AG04449 (cell line): ENCODE measurements around the gene ACO1.

Source experiments
- CTCF ChIA-PET: fragments of 350-600 bp; formaldehyde crosslinking; extraction: SDS; loops from one replicate; lab custom pipeline; 2021; ENCODE audit warnings: antibody characterized with exemption; lab: Yijun Ruan, JAX
- POLR2A ChIA-PET: fragments of 400-600, 350-600 bp; formaldehyde crosslinking; extraction: SDS; loops from one replicate; lab custom pipeline; 2020; ENCODE audit warnings: antibody characterized with exemption, inconsistent platforms; lab: Yijun Ruan, JAX
- DNase-seq: peaks from one replicate; pipeline ENCODE4 v3.0.0-alpha.2; 2010; ENCODE audit warnings: low read depth, low spot score
- H3K4me3 ChIP-seq: 2 replicates; pipeline ENCODE4 v1.5.1; 2011; ENCODE audit warnings: low read depth, mild to moderate bottlenecking, control low read depth, low read length
- CTCF ChIP-seq: IDR thresholded peaks from one replicate; pipeline ENCODE4 v1.5.1; 2011; ENCODE audit warnings: mild to moderate bottlenecking, moderate library complexity, low read length, control low read depth, inconsistent platforms; ENCODE audit not compliant: insufficient read depth; ENCODE audit errors: missing control alignments

The ACO1 gene

GRCh38 chr9:32486839-32487562 is 102.6 kb downstream of the ACO1 start:
- ChIA-PET POLR2A (no interaction called here), CTCF (interaction anchor here (1.3 kb wide), 2 partner anchors 39 to 54 kb away, joined by 3 to 4 read pairs; partner anchors contain the start of gene RIGI)
- no peak for TF ChIP-seq CTCF
- H3K4me3 ChIP-seq, result no peak overlapping the region
- peak; percentile 14 for DNase-seq

GRCh38 chr9:32487981-32488380 is 103.5 kb downstream of the ACO1 start:
- TF ChIP-seq CTCF, result no peak
- ChIA-PET CTCF (interaction anchor here (1.3 to 1.4 kb wide), 4 partner anchors 13 to 104 kb away, joined by 3 to 4 read pairs (median 4); partner anchors contain the start of genes ACO1 and RIGI), POLR2A (no interaction called here)
- H3K4me3 ChIP-seq, result no peak overlapping the region
- peak; percentile 24 for DNase-seq

DNA sequence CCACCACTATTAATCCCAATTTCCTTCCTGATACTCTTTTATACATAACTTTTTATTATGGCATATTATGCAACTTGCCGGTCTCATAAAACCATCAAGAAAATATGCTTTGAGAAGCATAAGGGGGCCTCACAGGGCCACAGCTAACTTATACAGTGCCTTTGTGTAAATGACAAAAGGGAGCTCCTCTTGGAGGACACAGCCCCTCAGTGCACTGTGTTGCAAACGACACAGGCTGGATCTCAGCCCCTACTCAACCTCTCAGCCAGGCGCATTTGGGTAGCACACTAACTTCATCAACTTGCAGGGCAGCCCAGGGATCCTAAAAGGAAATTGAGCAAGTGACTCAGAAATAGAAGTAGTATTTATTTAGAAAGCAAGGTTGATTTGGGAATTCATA is 106.2 kb downstream of the ACO1 start:
- ChIA-PET POLR2A (no interaction called here), CTCF (interaction anchor here (1.3 kb wide), 1 partner anchor 90 kb away, joined by 7 read pairs; no protein-coding TSS in a partner anchor)
- no peak for DNase-seq
- H3K4me3 ChIP-seq, result no peak overlapping the region
- TF ChIP-seq CTCF, result no peak

- no peak for TF ChIP-seq CTCF
- POLR2A ChIA-PET, result no interaction called here
- H3K4me3 ChIP-seq, result no peak overlapping the region
- CTCF ChIA-PET, result interaction anchor here (1.2 kb wide), 1 partner anchor 10 kb away, joined by 3 read pairs; no protein-coding TSS in a partner anchor
- DNase-seq, result no peak
Observed at GRCh38 chr9:32497921-32498320, 113.5 kb downstream of the ACO1 start.

DNA sequence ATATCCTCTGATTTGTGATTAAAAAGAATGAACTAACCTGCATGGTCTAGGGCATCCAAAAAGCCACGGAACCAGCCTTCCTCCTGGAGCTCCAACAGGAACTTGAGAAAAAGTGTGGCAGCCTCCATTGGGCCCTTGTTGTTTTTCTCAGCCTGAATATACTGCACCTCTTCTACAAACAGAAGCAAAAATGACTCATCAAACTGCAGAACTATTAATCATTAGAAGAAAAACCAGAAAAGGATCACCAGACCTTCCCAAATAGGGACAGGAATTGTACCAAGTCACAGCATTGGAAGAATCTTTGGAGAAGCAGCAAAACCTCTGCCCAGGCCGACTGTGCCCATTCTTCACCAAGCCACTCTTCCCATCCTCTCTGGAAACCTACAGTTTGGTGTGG is 116.3 kb downstream of the ACO1 start:
- no peak for TF ChIP-seq CTCF
- DNase-seq, result no peak
- CTCF ChIA-PET, result no interaction called here
- no peak overlapping the region for H3K4me3 ChIP-seq
- POLR2A ChIA-PET, result no interaction called here

DNA sequence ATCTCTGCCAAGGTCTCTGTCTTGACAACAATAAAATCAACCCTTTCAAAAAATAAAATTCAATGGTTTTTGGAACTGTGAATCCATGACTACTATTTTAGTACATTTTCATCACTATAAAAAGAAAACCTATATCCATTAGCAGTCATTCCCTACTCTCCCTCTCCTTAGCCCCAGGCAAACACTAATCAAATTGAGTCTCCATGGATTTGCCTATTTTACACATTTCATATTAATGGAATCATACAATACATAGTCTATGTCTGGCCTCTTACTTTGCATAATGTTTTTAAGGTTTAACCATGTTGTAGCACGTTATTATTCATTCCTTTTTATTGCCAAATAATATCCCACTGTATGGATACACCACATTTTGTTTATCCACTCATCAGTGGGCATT is 117.4 kb downstream of the ACO1 start:
- ChIA-PET CTCF (no interaction called here), POLR2A (no interaction called here)
- TF ChIP-seq CTCF, result no peak
- H3K4me3 ChIP-seq, result no peak overlapping the region
- no peak for DNase-seq
